Activated CD4-positive, alpha-beta memory T cell treated with anti-CD3 and anti-CD28 coated beads for 36 hours (primary cell): ENCODE measurements around the gene ARHGEF12. TPM values are rescaled to one million over a fixed set of nuclear protein-coding genes. Genes with fewer than 3 reads are reported as not detected.

ENCODE experiments used
- CTCF ChIA-PET: fragments of 350-600 bp; sonication (Branson Sonifier 250); formaldehyde crosslinking; loops from one replicate; lab custom pipeline; 2021; ENCODE audit warnings: antibody characterized with exemption, inconsistent platforms; lab: Charles Lee
- POLR2A ChIA-PET: fragments of 350-600 bp; sonication (Branson Sonifier 250); formaldehyde crosslinking; loops from one replicate; lab custom pipeline; 2021; ENCODE audit warnings: antibody characterized with exemption; lab: Charles Lee
- DNase-seq: peaks from one replicate; pipeline ENCODE4 v3.0.0-alpha.2; 2020
- H3K27ac Mint-ChIP-seq: one replicate; pipeline ENCODE4 v1.8.0; 2021; ENCODE audit warnings: mixed read lengths
- H3K27me3 Mint-ChIP-seq: one replicate; pipeline ENCODE4 v1.8.0; 2021; ENCODE audit warnings: mixed read lengths
- H3K36me3 Mint-ChIP-seq: one replicate; pipeline ENCODE4 v1.8.0; 2021; ENCODE audit warnings: mixed read lengths
- H3K4me1 Mint-ChIP-seq: one replicate; pipeline ENCODE4 v1.8.0; 2021; ENCODE audit warnings: low read depth, mixed read lengths
- H3K4me3 Mint-ChIP-seq: one replicate; pipeline ENCODE4 v1.8.0; 2021; ENCODE audit warnings: mild to moderate bottlenecking, mixed read lengths
- H3K9me3 Mint-ChIP-seq: one replicate; pipeline ENCODE4 v1.8.0; 2021; ENCODE audit warnings: mixed read lengths
- intact Hi-C: fragments of 100-400 bp; cut with micrococcal nuclease; formaldehyde crosslinking; loops from one replicate; pipeline ENCODE4 v1.15.1; 2023
- total RNA-seq, 2 experiments: library from RNA; stranded (reverse); gene quantifications; one replicate each; pipeline ENCODE4 v1.2.3, GENCODE V29; 2021

Gene ARHGEF12
- total RNA-seq, 2 experiments from 2014 or later = 16.4 to 16.9 TPM

- Mint-ChIP-seq H3K4me1 (no peaks in the 10 kb centered on the region), H3K27me3 (peaks cover 16% of the 10 kb centered on the region), H3K36me3 (no peaks in the 10 kb centered on the region), H3K4me3 (no peak overlapping the region), H3K27ac (no peak overlapping the region), H3K9me3 (peaks cover 2% of the 10 kb centered on the region)
- CTCF ChIA-PET = no interaction called here
- DNase-seq = no peak
- intact Hi-C loops = no loop called here
- POLR2A ChIA-PET = no interaction called here
These were observed 191.0 kb downstream of the ARHGEF12 start for GRCh38 chr11:120527111-120527761.

GRCh38 chr11:120528749-120529148, 192.5 kb downstream of the ARHGEF12 start:
- DNase-seq = no peak
- H3K4me3 Mint-ChIP-seq = no peak overlapping the region
- H3K27ac Mint-ChIP-seq = no peak overlapping the region
- peaks cover 18% of the 10 kb centered on the region for H3K27me3 Mint-ChIP-seq
- ChIA-PET POLR2A (no interaction called here), CTCF (no interaction called here)
- H3K36me3 Mint-ChIP-seq = no peaks in the 10 kb centered on the region
- H3K4me1 Mint-ChIP-seq = no peaks in the 10 kb centered on the region
- intact Hi-C loops = no loop called here
- peaks cover 2% of the 10 kb centered on the region for H3K9me3 Mint-ChIP-seq

DNA sequence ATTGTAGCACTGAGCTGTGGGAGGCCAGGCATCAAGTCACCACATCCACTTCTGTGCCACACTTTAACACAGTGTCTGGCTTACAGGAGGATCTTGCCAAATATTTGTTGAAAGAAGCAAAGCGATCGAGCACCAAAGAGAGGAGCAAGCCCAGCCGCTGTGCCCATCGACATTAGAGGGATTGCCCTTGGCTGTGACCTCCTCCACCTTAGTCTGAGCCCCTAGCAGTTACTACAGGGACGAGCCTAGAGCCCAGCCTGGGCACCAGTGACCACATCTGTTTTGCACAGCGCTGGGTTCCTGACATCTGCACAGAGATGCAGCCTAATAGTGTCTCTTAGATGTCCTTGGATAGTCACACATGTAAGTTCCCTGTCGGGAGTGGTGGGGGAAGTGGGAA, 193.0 kb downstream of the ARHGEF12 start:
- no peaks in the 10 kb centered on the region for H3K4me1 Mint-ChIP-seq
- no peak for DNase-seq
- ChIA-PET POLR2A (no interaction called here), CTCF (interaction anchor here (1.6 kb wide), 1 partner anchor 156 kb away, joined by 4 read pairs; no protein-coding TSS in a partner anchor)
- peaks cover 17% of the 10 kb centered on the region for H3K27me3 Mint-ChIP-seq
- H3K9me3 Mint-ChIP-seq = peaks cover 2% of the 10 kb centered on the region
- H3K27ac Mint-ChIP-seq = no peak overlapping the region
- no peak overlapping the region for H3K4me3 Mint-ChIP-seq
- intact Hi-C loops = no loop called here
- no peaks in the 10 kb centered on the region for H3K36me3 Mint-ChIP-seq

- Mint-ChIP-seq H3K9me3 (peaks cover 2% of the 10 kb centered on the region), H3K36me3 (no peaks in the 10 kb centered on the region), H3K27ac (no peak overlapping the region), H3K4me3 (no peak overlapping the region), H3K27me3 (peaks cover 13% of the 10 kb centered on the region), H3K4me1 (no peaks in the 10 kb centered on the region)
- intact Hi-C loops = no loop called here
- DNase-seq = no peak
- ChIA-PET POLR2A (no interaction called here), CTCF (interaction anchor here (1.6 kb wide), 1 partner anchor 155 kb away, joined by 4 read pairs; no protein-coding TSS in a partner anchor)
These were observed 193.7 kb downstream of the ARHGEF12 start for GRCh38 chr11:120529911-120530310.

DNA sequence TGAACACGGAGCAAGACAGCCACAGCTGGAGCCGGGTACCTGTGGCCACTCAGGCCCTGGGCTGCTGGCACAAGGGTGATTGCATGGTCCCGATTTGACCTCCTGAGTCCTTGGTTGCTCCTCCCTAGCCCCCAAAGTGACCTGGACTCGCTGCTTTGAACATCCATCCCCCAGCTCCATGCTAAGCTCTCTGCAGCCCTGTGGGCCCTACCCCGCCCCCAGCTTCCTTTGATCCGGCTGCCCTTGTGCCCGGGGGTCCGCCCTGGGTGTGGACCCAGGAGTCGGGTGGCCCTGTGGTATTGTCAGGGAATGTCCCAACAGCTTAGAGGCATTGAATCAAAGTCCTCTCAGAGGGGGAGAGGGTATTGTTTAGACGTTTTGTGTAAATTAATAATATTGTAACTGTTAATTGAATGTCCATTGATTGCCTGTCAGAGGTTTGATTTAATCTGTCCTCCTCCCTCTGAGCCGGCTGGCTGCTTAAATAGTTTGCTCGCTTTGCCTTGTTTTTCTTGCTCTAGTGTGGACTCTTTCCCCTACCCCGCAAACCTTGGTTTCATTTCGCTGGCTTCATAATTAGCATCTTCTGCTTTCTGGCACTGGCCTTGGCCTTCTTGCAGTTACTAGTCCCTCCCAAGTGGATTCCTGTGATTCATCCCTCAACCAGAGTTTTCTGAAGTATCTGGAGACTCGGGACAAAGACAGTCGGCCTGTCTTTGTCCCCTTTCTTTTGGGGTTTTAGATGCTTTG, 196.0 kb downstream of the ARHGEF12 start:
- Mint-ChIP-seq H3K4me1 (no peaks in the 10 kb centered on the region), H3K27me3 (peaks cover 7% of the 10 kb centered on the region), H3K4me3 (no peak overlapping the region), H3K36me3 (no peaks in the 10 kb centered on the region), H3K27ac (no peak overlapping the region), H3K9me3 (peaks cover 2% of the 10 kb centered on the region)
- ChIA-PET POLR2A (no interaction called here), CTCF (no interaction called here)
- intact Hi-C loops = no loop called here
- DNase-seq = no peak

GRCh38 chr11:120532832-120533196, 196.6 kb downstream of the ARHGEF12 start:
- Mint-ChIP-seq H3K9me3 (peaks cover 2% of the 10 kb centered on the region), H3K36me3 (no peaks in the 10 kb centered on the region), H3K4me1 (no peaks in the 10 kb centered on the region), H3K27ac (no peak overlapping the region), H3K27me3 (peaks cover 7% of the 10 kb centered on the region), H3K4me3 (no peak overlapping the region)
- ChIA-PET CTCF (no interaction called here), POLR2A (no interaction called here)
- DNase-seq = no peak
- intact Hi-C loops = no loop called here

- Mint-ChIP-seq H3K4me3 (no peak overlapping the region), H3K9me3 (no peaks in the 10 kb centered on the region), H3K36me3 (no peaks in the 10 kb centered on the region), H3K27me3 (peaks cover 11% of the 10 kb centered on the region), H3K27ac (no peak overlapping the region), H3K4me1 (no peaks in the 10 kb centered on the region)
- ChIA-PET POLR2A (no interaction called here), CTCF (no interaction called here)
- intact Hi-C loops = no loop called here
- no peak for DNase-seq
These were observed 200.0 kb downstream of the ARHGEF12 start for GRCh38 chr11:120536091-120536796.

DNA sequence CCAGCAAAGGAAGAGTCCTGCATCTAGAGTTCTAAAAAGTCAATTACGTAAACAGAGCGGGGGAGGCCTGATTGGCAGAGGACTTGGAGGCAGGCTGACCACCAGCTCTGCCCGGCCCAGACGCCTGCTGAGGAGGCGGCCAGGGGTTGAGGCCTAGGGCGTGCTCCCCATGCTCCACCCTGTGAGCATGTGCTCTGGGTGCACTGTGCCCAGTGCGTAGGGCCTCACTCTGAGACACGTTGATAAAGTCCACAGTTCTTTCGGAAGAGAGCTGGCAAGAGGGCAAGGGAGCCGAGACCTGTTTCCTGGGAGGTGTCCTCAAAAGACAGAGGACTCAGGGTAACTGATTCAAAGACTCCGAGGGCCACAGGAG, 200.6 kb downstream of the ARHGEF12 start:
- ChIA-PET POLR2A (no interaction called here), CTCF (no interaction called here)
- peaks cover 11% of the 10 kb centered on the region for H3K27me3 Mint-ChIP-seq
- H3K9me3 Mint-ChIP-seq = no peaks in the 10 kb centered on the region
- no peak overlapping the region for H3K4me3 Mint-ChIP-seq
- H3K4me1 Mint-ChIP-seq = no peaks in the 10 kb centered on the region
- no peak overlapping the region for H3K27ac Mint-ChIP-seq
- no peaks in the 10 kb centered on the region for H3K36me3 Mint-ChIP-seq
- no peak for DNase-seq
- intact Hi-C loops = no loop called here

DNA sequence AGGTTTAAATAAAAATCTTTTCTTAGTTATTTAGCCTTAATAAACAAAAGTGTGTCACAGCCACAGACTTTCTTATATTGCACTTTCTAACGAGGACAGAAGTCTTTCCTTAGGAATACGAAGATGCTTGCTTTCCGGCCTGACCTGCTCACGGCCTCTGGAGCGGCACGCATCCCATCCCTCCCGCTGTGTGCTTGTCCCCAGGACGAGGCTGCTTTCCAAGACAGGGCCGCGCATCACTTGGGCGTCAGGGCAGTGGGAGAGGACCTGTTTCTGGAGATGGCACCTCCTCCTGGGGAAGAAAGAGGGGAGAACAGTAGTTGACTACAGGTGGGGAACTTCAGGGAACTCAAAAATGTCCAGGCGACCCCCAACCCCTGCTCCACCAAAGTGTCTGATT, 201.8 kb downstream of the ARHGEF12 start:
- POLR2A ChIA-PET = no interaction called here

DNA sequence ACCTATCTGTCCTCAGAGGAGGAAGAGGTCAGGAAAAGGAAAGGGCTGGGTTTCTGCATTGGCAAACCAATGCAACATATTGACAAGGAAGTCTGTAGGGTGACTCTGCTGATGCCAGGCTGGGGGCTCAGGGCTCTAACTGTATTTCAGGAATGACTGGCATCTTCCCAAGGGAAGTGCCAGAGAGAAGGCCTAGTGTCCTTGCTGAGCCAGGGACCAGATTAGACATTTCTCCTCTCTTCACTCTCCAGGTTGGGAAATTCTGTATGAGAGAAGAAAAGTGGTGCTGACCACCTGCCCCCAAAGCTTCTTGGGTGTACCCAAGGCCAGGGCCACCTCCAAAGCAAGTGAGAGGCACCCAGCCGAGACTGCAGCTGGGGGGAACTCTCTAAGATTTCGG, 202.5 kb downstream of the ARHGEF12 start:
- Mint-ChIP-seq H3K27ac (no peak overlapping the region), H3K4me3 (no peak overlapping the region), H3K4me1 (no peaks in the 10 kb centered on the region), H3K27me3 (peaks cover 4% of the 10 kb centered on the region), H3K36me3 (no peaks in the 10 kb centered on the region), H3K9me3 (peaks cover 2% of the 10 kb centered on the region)
- intact Hi-C loops = no loop called here
- CTCF ChIA-PET = no interaction called here
- POLR2A ChIA-PET = no interaction called here
- no peak for DNase-seq

More for the DNA sequence above, 201.8 kb downstream of the ARHGEF12 start:
- no peak for DNase-seq
- Mint-ChIP-seq H3K4me3 (no peak overlapping the region), H3K27ac (no peak overlapping the region), H3K4me1 (no peaks in the 10 kb centered on the region), H3K27me3 (peaks cover 5% of the 10 kb centered on the region), H3K9me3 (peaks cover 2% of the 10 kb centered on the region), H3K36me3 (no peaks in the 10 kb centered on the region)
- intact Hi-C loops = no loop called here
- CTCF ChIA-PET = no interaction called here
